Ecto neural progenitor cell (in vitro differentiated cells): ENCODE data around the gene CCT6B.
"Not testable (repeated sequence)": the region's sequence is repeated elsewhere in the genome, so short reads cannot be mapped to it uniquely, and the experiment has no call there.

Source experiments
- DNase-seq: peaks from one replicate; pipeline ENCODE4 v3.0.0-alpha.2; 2018; ENCODE audit warnings: low spot score

The CCT6B gene

DNA sequence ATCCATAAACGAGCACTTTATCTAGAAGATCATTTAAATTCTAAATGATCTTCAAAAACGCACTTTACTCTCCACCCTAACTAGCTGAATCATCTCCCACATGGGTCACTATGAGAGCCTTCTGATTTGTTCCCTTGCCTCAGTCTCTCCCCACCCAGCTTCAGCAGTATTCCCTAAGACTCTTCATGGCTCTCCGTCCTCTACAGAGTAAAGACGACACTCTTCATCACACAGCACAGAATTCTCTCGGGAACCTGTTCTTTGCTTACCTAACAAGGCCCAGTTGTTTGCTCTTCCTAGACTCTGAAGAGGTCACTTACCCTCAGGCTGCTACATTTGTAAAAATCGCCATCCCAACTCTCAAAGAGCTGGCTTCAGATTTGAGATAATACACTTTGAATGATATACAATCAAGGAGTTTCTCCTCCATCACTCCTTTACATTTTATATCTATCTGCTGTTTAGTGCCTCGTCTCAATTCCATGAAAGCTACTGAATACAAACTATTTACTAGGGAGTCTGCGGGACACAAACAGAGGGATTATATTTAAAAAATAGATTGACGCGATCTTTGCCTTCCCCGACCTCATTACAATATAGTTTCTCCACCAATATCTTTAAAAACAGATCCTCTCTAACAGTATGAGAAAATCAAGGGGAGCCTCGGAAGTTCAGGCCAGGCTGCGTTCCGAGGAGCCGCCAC, 18.5 kb upstream of the CCT6B start:
- no peak for DNase-seq

- no peak for DNase-seq
Measured at GRCh38 chr17:34979153-34979552, 17.9 kb upstream of the CCT6B start.

DNA sequence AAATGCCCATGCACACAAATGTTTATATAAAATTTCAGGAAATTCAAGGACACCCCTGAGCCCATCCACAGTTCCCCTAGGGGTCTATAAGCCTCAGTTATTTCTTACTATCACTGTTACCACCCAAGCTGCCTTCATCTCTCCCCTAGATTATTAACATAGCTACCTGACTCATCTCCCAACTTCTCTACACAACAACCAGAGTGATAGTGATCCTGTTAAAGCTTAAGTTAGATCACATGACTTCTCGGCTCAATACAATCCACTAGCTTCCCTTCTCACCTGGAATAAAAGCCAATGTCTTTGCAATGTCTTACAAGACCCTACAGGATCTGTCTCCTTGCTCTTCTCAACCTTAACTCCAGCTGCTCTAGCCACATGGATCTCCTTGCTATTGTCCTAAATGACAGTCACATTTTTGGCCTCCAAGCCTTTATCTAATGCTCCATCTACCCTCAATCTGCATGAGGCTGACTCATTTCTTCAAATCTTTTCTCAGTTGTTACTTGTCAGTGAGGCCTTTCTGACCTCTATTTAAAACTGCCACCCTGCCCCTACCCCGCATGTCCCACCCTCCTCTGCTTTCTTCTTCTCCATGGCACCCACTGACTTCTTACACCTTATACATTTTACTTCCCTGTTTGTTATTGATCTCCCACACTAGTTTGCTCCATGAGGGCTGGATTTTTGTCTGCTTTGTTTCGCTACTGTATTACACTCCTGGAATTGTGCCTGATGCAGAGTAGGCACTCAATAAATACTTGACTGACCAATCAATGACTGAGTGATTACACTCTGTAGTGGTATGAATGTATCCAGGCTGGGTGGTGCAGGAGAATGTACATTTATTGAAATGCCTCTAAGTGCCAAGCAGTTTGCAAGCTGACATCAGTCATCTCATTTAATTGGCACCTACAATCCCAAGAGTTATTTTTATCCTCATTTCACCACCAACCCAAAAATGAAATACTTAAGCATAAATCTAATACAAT, 13.8 kb upstream of the CCT6B start:
- DNase-seq: peak; percentile 19

- DNase-seq: no peak
Measured at GRCh38 chr17:34974179-34974578, 12.9 kb upstream of the CCT6B start.

GRCh38 chr17:34958438-34958837, 2.8 kb downstream of the CCT6B start:
- DNase-seq: no peak

DNA sequence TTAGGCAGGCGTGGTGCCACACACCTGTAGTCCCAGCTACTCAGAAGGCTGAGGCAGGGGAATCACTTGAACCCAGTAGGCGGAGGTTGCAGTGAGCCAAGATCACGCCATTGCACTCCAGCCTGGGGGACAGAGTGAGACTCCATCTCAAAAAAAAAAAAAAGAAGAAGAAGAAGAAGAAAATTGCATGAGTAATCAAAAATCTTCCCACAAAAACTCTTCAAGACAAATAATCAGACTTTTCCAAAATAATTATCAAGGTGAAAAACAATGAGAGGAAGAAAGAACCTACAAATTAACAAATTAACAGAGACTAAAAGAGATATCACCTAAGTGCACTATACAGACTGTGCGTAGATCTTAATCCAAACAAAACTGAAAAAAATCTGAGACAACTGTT, 10.5 kb downstream of the CCT6B start:
- not testable (repeated sequence) for DNase-seq

DNA sequence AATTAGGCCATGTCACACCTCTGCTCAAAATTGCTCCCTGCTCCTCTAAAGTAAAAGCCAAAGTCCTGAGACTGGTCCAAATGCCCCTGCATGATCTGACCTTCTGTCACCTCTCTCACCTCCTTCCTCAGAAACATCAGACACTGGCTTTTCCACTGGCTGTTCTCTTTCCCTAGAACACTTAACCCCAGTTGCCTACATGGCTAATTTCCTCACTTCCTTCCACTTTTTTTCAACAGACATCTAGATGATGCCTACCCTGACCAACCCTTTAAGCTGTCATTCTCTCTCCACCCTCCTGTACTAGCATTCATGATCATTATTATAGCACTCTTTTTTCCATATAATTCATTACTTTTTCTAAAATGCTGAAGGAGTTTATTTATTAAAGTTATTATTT, 31.0 kb downstream of the CCT6B start:
- no peak for DNase-seq

DNA sequence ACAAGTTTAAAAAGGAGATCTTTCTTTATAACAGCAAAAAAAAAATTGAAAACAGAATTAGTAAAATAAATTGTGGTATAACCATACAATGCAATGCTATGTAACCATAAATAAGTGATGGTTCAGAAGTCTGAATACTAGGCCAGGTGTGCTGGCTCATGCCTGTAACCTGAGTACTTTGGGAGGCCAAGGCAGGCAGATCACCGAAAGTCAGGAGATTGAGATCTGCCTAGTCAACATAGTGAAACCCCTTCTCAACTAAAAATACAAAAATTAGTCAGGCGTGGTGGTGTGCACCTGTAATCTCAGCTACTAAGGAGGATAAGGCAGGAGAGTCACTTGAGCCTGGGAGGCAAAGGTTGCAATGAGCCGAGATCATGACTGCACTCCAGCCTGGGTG, 34.6 kb downstream of the CCT6B start:
- DNase-seq: no peak

- no peak for DNase-seq
Measured at GRCh38 chr17:34920676-34921075, 40.6 kb downstream of the CCT6B start.

DNA sequence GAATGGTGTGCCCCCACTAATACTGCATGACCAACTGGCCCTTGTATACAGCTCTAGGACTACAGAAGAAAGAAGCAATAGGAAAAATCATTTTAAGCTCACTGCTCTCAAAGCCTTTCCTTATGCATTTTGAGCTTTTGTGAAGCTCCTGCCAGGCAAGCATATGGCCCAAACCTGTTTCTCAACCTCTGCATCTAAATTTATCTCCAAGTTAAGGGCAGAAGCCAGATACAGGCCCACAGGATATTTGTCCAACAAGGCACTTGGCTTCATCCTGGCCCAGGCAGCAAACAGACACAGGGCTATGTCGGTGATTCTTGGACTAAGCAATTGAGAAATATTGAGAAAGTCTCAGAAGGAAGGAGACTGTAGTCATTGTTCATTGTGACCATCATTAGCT, 43.9 kb downstream of the CCT6B start:
- DNase-seq: no peak

DNA sequence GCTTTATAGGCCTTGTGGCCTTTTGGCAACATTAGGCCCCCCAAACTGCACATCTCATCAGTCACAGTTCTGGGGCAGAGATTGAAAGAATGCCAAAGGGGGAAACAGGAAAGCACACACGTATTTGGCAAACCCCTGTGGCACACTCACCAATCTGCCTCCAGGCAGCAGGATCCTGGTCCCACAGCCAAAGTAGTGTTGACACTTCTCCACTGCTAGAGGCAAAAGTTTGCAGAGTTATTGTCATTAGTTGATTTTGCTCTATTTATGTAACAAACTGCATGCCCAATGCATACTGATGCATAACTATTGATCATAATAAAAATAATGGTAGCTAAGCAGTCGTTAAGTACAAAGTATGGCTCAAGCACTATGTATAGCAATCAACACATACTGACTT, 45.1 kb downstream of the CCT6B start:
- no peak for DNase-seq

DNA sequence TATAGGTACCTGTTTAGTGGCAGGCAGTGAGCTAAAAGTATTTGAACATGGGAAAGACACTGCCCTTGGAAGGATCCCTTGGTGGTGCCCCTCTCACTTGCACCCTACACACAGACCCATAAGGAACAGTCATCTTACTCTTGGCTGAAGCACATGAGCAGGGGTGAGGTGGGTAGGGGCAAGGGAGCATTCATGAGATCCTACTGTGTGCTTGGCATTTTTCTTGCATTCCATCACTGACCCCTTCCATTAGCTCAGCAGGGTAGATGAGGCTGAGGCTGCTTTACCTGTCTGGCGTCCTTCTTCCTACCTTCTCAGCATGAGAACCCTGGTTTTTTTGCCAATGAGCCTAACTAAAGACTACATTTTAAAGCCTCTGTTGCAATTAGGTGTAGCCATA, 48.3 kb downstream of the CCT6B start:
- DNase-seq: no peak

DNA sequence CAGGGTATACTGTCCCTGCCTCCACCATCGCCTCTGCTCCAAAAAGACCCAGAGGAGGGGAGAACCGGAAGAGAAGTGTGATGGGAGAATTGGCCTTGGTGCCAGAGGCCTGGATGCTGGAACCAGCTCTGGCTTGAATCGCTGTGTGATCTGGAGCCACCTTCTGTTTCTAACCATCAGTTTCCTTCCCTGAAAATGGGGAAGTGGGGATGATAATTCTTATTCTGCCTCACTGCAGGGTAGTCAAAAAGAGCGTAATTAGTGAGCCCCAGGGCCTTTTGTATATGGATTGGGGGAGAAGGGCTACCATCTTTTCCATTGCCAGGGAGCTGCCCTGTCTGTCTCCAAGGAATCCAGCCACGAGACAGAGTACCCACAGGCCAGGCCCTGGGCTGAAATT, 52.2 kb downstream of the CCT6B start:
- DNase-seq: no peak

DNA sequence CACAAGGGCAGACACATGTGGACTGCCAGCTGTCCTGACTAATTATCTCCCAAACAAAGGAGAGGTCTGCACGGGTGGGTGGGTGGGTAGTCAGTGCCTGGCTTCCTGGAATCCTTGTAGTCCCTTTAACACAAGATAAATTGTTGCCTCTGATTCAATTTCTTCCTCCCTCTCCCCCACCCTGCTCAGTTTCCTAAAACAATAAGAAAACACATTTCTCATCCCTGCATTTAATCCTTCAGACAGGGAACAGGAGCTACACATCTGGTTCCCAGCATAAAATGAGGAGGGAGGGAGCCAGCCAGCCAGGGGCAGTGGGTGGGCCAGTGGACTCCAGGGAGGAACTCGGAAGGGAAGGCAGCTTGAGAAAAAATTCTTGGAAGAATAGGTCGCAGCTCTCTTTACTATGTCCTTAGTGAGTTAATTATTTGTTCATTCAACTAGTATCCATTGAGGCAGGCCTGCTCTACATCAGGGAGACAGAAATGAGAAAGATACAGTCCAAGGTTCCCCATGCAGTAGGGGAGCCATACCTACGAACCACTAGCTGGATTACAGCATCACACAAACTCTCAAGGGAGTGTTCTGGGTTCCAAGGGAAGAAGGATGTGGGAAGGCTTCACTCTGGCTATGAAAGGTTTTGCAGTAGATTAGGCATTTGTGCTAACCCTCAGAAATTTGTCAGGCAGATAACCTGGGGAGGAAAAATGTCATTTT, 58.3 kb downstream of the CCT6B start:
- DNase-seq: peak; percentile 50

- DNase-seq: peak; percentile 45
Measured at GRCh38 chr17:34899643-34900291, 61.5 kb downstream of the CCT6B start.

DNA sequence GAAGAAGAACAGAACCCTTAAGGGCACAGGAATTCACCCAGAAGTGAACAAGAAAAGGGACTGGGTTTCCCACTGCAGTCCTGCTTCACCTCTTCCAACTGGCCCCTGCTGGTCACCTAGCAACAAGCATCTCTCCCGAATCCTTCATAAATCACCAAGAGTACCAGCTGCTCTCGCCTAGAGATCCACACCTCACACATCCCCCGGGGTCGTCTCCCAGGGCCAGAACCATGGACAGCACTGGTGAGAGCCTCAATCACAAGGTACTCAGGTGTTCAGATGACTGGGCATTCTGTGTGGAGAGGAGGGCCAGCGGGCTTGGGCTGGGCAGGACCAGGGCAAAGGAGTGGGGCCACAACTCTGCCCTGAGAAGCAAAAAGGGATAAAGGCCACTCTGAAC, 65.9 kb downstream of the CCT6B start:
- no peak for DNase-seq

DNA sequence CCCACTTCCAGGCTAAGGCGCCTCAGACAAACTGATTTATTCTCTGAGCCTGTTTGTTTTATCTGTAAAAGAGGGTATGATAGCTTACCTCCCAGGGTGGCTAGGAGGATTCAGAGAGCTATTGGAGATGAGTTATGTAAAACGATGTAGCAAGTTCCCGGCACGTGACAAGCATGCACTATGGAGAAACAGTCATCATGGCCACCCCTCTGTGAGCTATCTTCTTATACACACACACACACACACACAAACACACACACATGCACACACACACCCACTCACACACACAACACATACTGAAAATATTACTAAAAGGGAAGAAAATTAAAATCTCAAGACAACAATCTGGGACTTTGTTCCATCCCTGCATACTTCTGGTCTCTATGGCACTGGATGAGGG, 66.3 kb downstream of the CCT6B start:
- no peak for DNase-seq

GRCh38 chr17:34892461-34893249, 68.6 kb downstream of the CCT6B start:
- DNase-seq: peak; percentile 85

DNA sequence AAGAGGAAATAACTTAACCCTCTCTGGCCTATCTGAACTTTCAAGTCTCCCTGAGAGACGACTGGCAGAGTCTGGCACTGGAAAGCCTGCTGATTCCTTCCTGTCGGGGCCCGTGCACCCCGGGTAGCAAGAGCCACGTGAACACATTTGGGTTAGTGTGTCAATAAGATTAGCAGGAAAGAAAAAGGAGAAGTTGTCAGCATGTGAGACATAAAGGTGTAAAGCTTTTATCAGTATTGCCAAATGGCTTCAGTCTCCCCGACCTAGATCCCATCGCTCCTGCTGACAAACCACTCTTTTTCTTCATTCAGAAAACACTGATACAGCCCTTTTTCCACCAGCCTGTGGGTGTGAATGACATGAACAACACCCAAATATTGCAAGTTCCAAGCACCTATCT, 74.4 kb downstream of the CCT6B start:
- DNase-seq: no peak

GRCh38 chr17:34885076-34885475, 76.2 kb downstream of the CCT6B start:
- no peak for DNase-seq

GRCh38 chr17:34884597-34884996, 76.7 kb downstream of the CCT6B start:
- no peak for DNase-seq
